ENCODE measurements around the gene COQ9.

COQ9 gene

GRCh38 chr16:57452021-57452420 is 4.7 kb downstream of the COQ9 start:
- Histone ChIP-seq H3K4me1 (ENCODE audit: control insufficient read depth, insufficient read depth, low read length) (no peaks in the 10 kb centered on the region), H3K4me3 (ENCODE audit: low read depth, low read length) (no peak overlapping the region), H3K27me3 (ENCODE audit: control insufficient read depth, insufficient read depth, low read length) (no peaks in the 10 kb centered on the region), H3K27ac (ENCODE audit: low read depth, low read length) (no peak overlapping the region), H3K36me3 (ENCODE audit: control insufficient read depth, insufficient read depth, low read length) (peaks cover 50% of the 10 kb centered on the region), H3K9ac (ENCODE audit: low read depth, low read length) (no peak overlapping the region), H3K9me3 (ENCODE audit: control insufficient read depth, insufficient read depth, low read length) (no peaks in the 10 kb centered on the region)

- Histone ChIP-seq H3K9ac (ENCODE audit: low read depth, low read length) (peak within 1 kb of the TSS; percentile 63), H3K27ac (ENCODE audit: low read depth, low read length) (peak within 1 kb of the TSS; percentile 72), H3K36me3 (ENCODE audit: control insufficient read depth, insufficient read depth, low read length) (peaks cover 68% of the 10 kb centered on the region), H3K27me3 (ENCODE audit: control insufficient read depth, insufficient read depth, low read length) (no peaks in the 10 kb centered on the region), H3K4me3 (ENCODE audit: low read depth, low read length) (peak within 1 kb of the TSS; percentile 90), H3K4me1 (ENCODE audit: control insufficient read depth, insufficient read depth, low read length) (no peaks in the 10 kb centered on the region), H3K9me3 (ENCODE audit: control insufficient read depth, insufficient read depth, low read length) (no peaks in the 10 kb centered on the region)
These were observed 15.1 kb downstream of the COQ9 start, which contains the start of gene POLR2C for GRCh38 chr16:57462209-57462977. TSS of gene POLR2C (plus strand) at chr16:57462679. CDS start at chr16:57462725, 46 bp downstream.

- Histone ChIP-seq H3K27me3 (ENCODE audit: control insufficient read depth, insufficient read depth, low read length) (no peaks in the 10 kb centered on the region), H3K4me3 (ENCODE audit: low read depth, low read length) (peak overlapping the region; percentile 90), H3K4me1 (ENCODE audit: control insufficient read depth, insufficient read depth, low read length) (no peaks in the 10 kb centered on the region), H3K9me3 (ENCODE audit: control insufficient read depth, insufficient read depth, low read length) (no peaks in the 10 kb centered on the region), H3K27ac (ENCODE audit: low read depth, low read length) (peak overlapping the region; percentile 72), H3K36me3 (ENCODE audit: control insufficient read depth, insufficient read depth, low read length) (peaks cover 68% of the 10 kb centered on the region), H3K9ac (ENCODE audit: low read depth, low read length) (peak overlapping the region; percentile 63)
These were observed 15.7 kb downstream of the COQ9 start for GRCh38 chr16:57462978-57463362.

GRCh38 chr16:57464523-57464922 is 17.2 kb downstream of the COQ9 start:
- no peak overlapping the region for H3K4me3 ChIP-seq (ENCODE audit: low read depth, low read length)
- no peak overlapping the region for H3K27ac ChIP-seq (ENCODE audit: low read depth, low read length)
- H3K9me3 ChIP-seq (ENCODE audit: control insufficient read depth, insufficient read depth, low read length) = no peaks in the 10 kb centered on the region
- H3K27me3 ChIP-seq (ENCODE audit: control insufficient read depth, insufficient read depth, low read length) = no peaks in the 10 kb centered on the region
- H3K9ac ChIP-seq (ENCODE audit: low read depth, low read length) = no peak overlapping the region
- no peaks in the 10 kb centered on the region for H3K4me1 ChIP-seq (ENCODE audit: control insufficient read depth, insufficient read depth, low read length)
- peaks cover 68% of the 10 kb centered on the region for H3K36me3 ChIP-seq (ENCODE audit: control insufficient read depth, insufficient read depth, low read length)

- Histone ChIP-seq H3K36me3 (ENCODE audit: control insufficient read depth, insufficient read depth, low read length) (peaks cover 86% of the 10 kb centered on the region), H3K27ac (ENCODE audit: low read depth, low read length) (no peak overlapping the region), H3K4me1 (ENCODE audit: control insufficient read depth, insufficient read depth, low read length) (peaks cover 32% of the 10 kb centered on the region), H3K9ac (ENCODE audit: low read depth, low read length) (no peak overlapping the region), H3K27me3 (ENCODE audit: control insufficient read depth, insufficient read depth, low read length) (no peaks in the 10 kb centered on the region), H3K4me3 (ENCODE audit: low read depth, low read length) (no peak overlapping the region), H3K9me3 (ENCODE audit: control insufficient read depth, insufficient read depth, low read length) (no peaks in the 10 kb centered on the region)
These were observed 21.1 kb downstream of the COQ9 start for GRCh38 chr16:57468346-57468745.

- H3K36me3 ChIP-seq (ENCODE audit: control insufficient read depth, insufficient read depth, low read length) = peaks cover 88% of the 10 kb centered on the region
These were observed 21.8 kb downstream of the COQ9 start for GRCh38 chr16:57469046-57469445.

GRCh38 chr16:57469917-57470470 is 22.7 kb downstream of the COQ9 start:
- H3K36me3 ChIP-seq (ENCODE audit: control insufficient read depth, insufficient read depth, low read length) = peaks cover 86% of the 10 kb centered on the region
- H3K4me1 ChIP-seq (ENCODE audit: control insufficient read depth, insufficient read depth, low read length) = peaks cover 33% of the 10 kb centered on the region
- H3K27ac ChIP-seq (ENCODE audit: low read depth, low read length) = no peak overlapping the region
- no peak overlapping the region for H3K9ac ChIP-seq (ENCODE audit: low read depth, low read length)
- no peaks in the 10 kb centered on the region for H3K27me3 ChIP-seq (ENCODE audit: control insufficient read depth, insufficient read depth, low read length)
- H3K4me3 ChIP-seq (ENCODE audit: low read depth, low read length) = no peak overlapping the region
- H3K9me3 ChIP-seq (ENCODE audit: control insufficient read depth, insufficient read depth, low read length) = no peaks in the 10 kb centered on the region

More at GRCh38 chr16:57469046-57469445, 21.8 kb downstream of the COQ9 start:
- H3K27me3 ChIP-seq (ENCODE audit: control insufficient read depth, insufficient read depth, low read length) = no peaks in the 10 kb centered on the region
- H3K9me3 ChIP-seq (ENCODE audit: control insufficient read depth, insufficient read depth, low read length) = no peaks in the 10 kb centered on the region
- no peak overlapping the region for H3K4me3 ChIP-seq (ENCODE audit: low read depth, low read length)
- peaks cover 33% of the 10 kb centered on the region for H3K4me1 ChIP-seq (ENCODE audit: control insufficient read depth, insufficient read depth, low read length)
- H3K9ac ChIP-seq (ENCODE audit: low read depth, low read length) = no peak overlapping the region
- H3K27ac ChIP-seq (ENCODE audit: low read depth, low read length) = no peak overlapping the region

GRCh38 chr16:57470711-57471110 is 23.4 kb downstream of the COQ9 start:
- peaks cover 78% of the 10 kb centered on the region for H3K36me3 ChIP-seq (ENCODE audit: control insufficient read depth, insufficient read depth, low read length)
- H3K27me3 ChIP-seq (ENCODE audit: control insufficient read depth, insufficient read depth, low read length) = no peaks in the 10 kb centered on the region
- H3K9me3 ChIP-seq (ENCODE audit: control insufficient read depth, insufficient read depth, low read length) = no peaks in the 10 kb centered on the region
- no peak overlapping the region for H3K4me3 ChIP-seq (ENCODE audit: low read depth, low read length)
- peak overlapping the region; percentile 88 for H3K27ac ChIP-seq (ENCODE audit: low read depth, low read length)
- peaks cover 37% of the 10 kb centered on the region for H3K4me1 ChIP-seq (ENCODE audit: control insufficient read depth, insufficient read depth, low read length)
- H3K9ac ChIP-seq (ENCODE audit: low read depth, low read length) = no peak overlapping the region

- Histone ChIP-seq H3K9me3 (ENCODE audit: control insufficient read depth, insufficient read depth, low read length) (no peaks in the 10 kb centered on the region), H3K4me1 (ENCODE audit: control insufficient read depth, insufficient read depth, low read length) (peaks cover 41% of the 10 kb centered on the region), H3K9ac (ENCODE audit: low read depth, low read length) (no peak overlapping the region), H3K27me3 (ENCODE audit: control insufficient read depth, insufficient read depth, low read length) (no peaks in the 10 kb centered on the region), H3K36me3 (ENCODE audit: control insufficient read depth, insufficient read depth, low read length) (peaks cover 73% of the 10 kb centered on the region), H3K27ac (ENCODE audit: low read depth, low read length) (peak overlapping the region; percentile 88), H3K4me3 (ENCODE audit: low read depth, low read length) (no peak overlapping the region)
These were observed 23.9 kb downstream of the COQ9 start for GRCh38 chr16:57471209-57471608.

- no peaks in the 10 kb centered on the region for H3K27me3 ChIP-seq (ENCODE audit: control insufficient read depth, insufficient read depth, low read length)
- H3K4me1 ChIP-seq (ENCODE audit: control insufficient read depth, insufficient read depth, low read length) = peaks cover 43% of the 10 kb centered on the region
- H3K9me3 ChIP-seq (ENCODE audit: control insufficient read depth, insufficient read depth, low read length) = no peaks in the 10 kb centered on the region
- peaks cover 67% of the 10 kb centered on the region for H3K36me3 ChIP-seq (ENCODE audit: control insufficient read depth, insufficient read depth, low read length)
- peak overlapping the region; percentile 20 for H3K4me3 ChIP-seq (ENCODE audit: low read depth, low read length)
- peak overlapping the region; percentile 42; the same call in 1 of the 2 replicates for H3K9ac ChIP-seq (ENCODE audit: low read depth, low read length)
- H3K27ac ChIP-seq (ENCODE audit: low read depth, low read length) = peak overlapping the region; percentile 88
These were observed 24.8 kb downstream of the COQ9 start for GRCh38 chr16:57471852-57472664.
